ENCODE data around the gene BRD9.
"Not testable (repeated sequence)": the region's sequence is repeated elsewhere in the genome, so short reads cannot be mapped to it uniquely, and the experiment has no call there.

BRD9 gene

GRCh38 chr5:856531-857425, 35.8 kb downstream of the BRD9 start:
- DNase-seq = no peak

- no peak for DNase-seq
Measured at GRCh38 chr5:855771-856530, 36.6 kb downstream of the BRD9 start.

- no peak for DNase-seq
Measured at GRCh38 chr5:854966-855743, 37.4 kb downstream of the BRD9 start.

- no peak for DNase-seq
Measured at GRCh38 chr5:854217-854616, 38.4 kb downstream of the BRD9 start.

- not testable (repeated sequence) for DNase-seq
Measured at GRCh38 chr5:853416-854090, 39.0 kb downstream of the BRD9 start.

- DNase-seq = no peak
Measured at GRCh38 chr5:852431-853401, 39.9 kb downstream of the BRD9 start.

GRCh38 chr5:852018-852417, 40.6 kb downstream of the BRD9 start:
- DNase-seq = no peak

GRCh38 chr5:851553-851952, 41.0 kb downstream of the BRD9 start:
- no peak for DNase-seq

GRCh38 chr5:851076-851475, 41.5 kb downstream of the BRD9 start:
- DNase-seq = no peak

GRCh38 chr5:850511-851006, 42.0 kb downstream of the BRD9 start, which contains the start of gene ZDHHC11:
Gene ZDHHC11, minus strand, starts transcription at chr5:850986. Its CDS starts 384 bp downstream, at chr5:850602.
- no peak for DNase-seq

- DNase-seq = no peak
Measured at GRCh38 chr5:849651-850301, 42.8 kb downstream of the BRD9 start.

GRCh38 chr5:848671-849111, 43.9 kb downstream of the BRD9 start:
- DNase-seq = no peak

- DNase-seq = not testable (repeated sequence)
Measured at GRCh38 chr5:847736-848135, 44.9 kb downstream of the BRD9 start.

- not testable (repeated sequence) for DNase-seq
Measured at GRCh38 chr5:847212-847611, 45.4 kb downstream of the BRD9 start.

- DNase-seq = not testable (repeated sequence)
Measured at GRCh38 chr5:846602-847091, 46.0 kb downstream of the BRD9 start.

GRCh38 chr5:845676-846601, 46.7 kb downstream of the BRD9 start:
- DNase-seq = not testable (repeated sequence)

- DNase-seq = not testable (repeated sequence)
Measured at GRCh38 chr5:845031-845675, 47.4 kb downstream of the BRD9 start.

GRCh38 chr5:844426-844825, 48.2 kb downstream of the BRD9 start:
- DNase-seq = not testable (repeated sequence)

Data from NCI-H1092 treated with DMSO at 0.1 percent for 48 hours (cell line).